K562 (cell line): ENCODE results near the gene FADS1. TPM values are rescaled to one million over a fixed set of nuclear protein-coding genes. Genes with fewer than 3 reads are reported as not detected.
A peak's percentile ranks its signal among the peaks of the same experiment; 100 is the strongest.

ENCODE experiments used
- ASH1L ChIP-seq: fragments of 450-650 bp; IDR thresholded peaks from 2 replicates; pipeline ENCODE4 v1.6.1; 2018; ENCODE audit warnings: borderline replicate concordance, mild to moderate bottlenecking, low read depth; ENCODE audit not compliant: partially characterized antibody
- CBX3 ChIP-seq, 2 experiments: IDR thresholded peaks; 1 replicate in 1 of 2; 2 replicates in 1 of 2; pipeline ENCODE4 v1.6.1; 2012; ENCODE audit warnings: inconsistent platforms in 2 of 2, low read length in 2 of 2, borderline replicate concordance in 1 of 2, control low read depth in 1 of 2
- CCNT2 ChIP-seq: IDR thresholded peaks from 2 replicates; pipeline ENCODE4 v1.6.1; 2011; ENCODE audit warnings: borderline replicate concordance, low read depth, mild to moderate bottlenecking, moderate library complexity, mixed read lengths, low read length; ENCODE audit not compliant: insufficient read length; ENCODE audit errors: extremely low read depth
- DDX20 ChIP-seq: fragments of 450-650 bp; IDR thresholded peaks from 2 replicates; pipeline ENCODE4 v1.6.1; 2016; ENCODE audit warnings: missing genetic modification characterization, low read depth, mild to moderate bottlenecking, missing compliant biosample characterization, moderate library complexity
- ERF ChIP-seq: fragments of 450-650 bp; formaldehyde crosslinking; IDR thresholded peaks from 2 replicates; pipeline ENCODE4 v1.4.0; 2020; ENCODE audit warnings: mild to moderate bottlenecking, mixed read lengths
- EWSR1 ChIP-seq: fragments of 450-650 bp; IDR thresholded peaks from 2 replicates; pipeline ENCODE4 v1.6.1; 2018; ENCODE audit warnings: borderline replicate concordance, mild to moderate bottlenecking, low read depth, moderate library complexity; ENCODE audit not compliant: partially characterized antibody
- GTF2B ChIP-seq: IDR thresholded peaks from 2 replicates; pipeline ENCODE4 v1.6.1; 2011; ENCODE audit not compliant: insufficient read length; ENCODE audit errors: extremely low read depth
- NCOA1 ChIP-seq: fragments of 450-650 bp; IDR thresholded peaks from 2 replicates; pipeline ENCODE4 v1.6.1; 2016; ENCODE audit warnings: low read depth
- NFATC3 ChIP-seq: fragments of 450-650 bp; IDR thresholded peaks from 2 replicates; pipeline ENCODE4 v1.6.1; 2017; ENCODE audit warnings: mild to moderate bottlenecking
- PATZ1 ChIP-seq: fragments of 250-450 bp; sonication (Bioruptor Pico); IDR thresholded peaks from 2 replicates; pipeline ENCODE4 v1.5.0; 2020; ENCODE audit warnings: mild to moderate bottlenecking, borderline replicate concordance
- PHF20 ChIP-seq: fragments of 450-650 bp; IDR thresholded peaks from 2 replicates; pipeline ENCODE4 v1.6.1; 2018; ENCODE audit not compliant: partially characterized antibody
- RBM17 ChIP-seq: fragments of 200-400 bp; formaldehyde crosslinking; IDR thresholded peaks from 2 replicates; pipeline ENCODE4 v1.6.1; 2017; ENCODE audit warnings: low read depth, mild to moderate bottlenecking, low read length, borderline replicate concordance
- SMAD2 ChIP-seq: fragments of 150-350 bp; IDR thresholded peaks from 2 replicates; pipeline ENCODE4 v1.6.1; 2014; ENCODE audit warnings: low read depth, mild to moderate bottlenecking, low read length
- SRSF9 ChIP-seq: fragments of 200-400 bp; formaldehyde crosslinking; IDR thresholded peaks from 2 replicates; pipeline ENCODE4 v1.6.1; 2017; ENCODE audit warnings: low read depth, low read length, borderline replicate concordance
- ZBTB49 ChIP-seq: sonication (generic); formaldehyde crosslinking; IDR thresholded peaks from 2 replicates; pipeline ENCODE4 v1.8.0; 2022; ENCODE audit warnings: missing genetic modification reagents, mild to moderate bottlenecking, borderline replicate concordance
- ZHX1 ChIP-seq: fragments of 150-350 bp; conservative IDR thresholded peaks from 2 replicates; pipeline ENCODE4 v1.6.1; 2014; ENCODE audit warnings: low read length
- ZNF133 ChIP-seq: fragments of 250-450 bp; sonication (Bioruptor Pico); IDR thresholded peaks from 2 replicates; pipeline ENCODE4 v1.4.0; 2020; ENCODE audit warnings: mild to moderate bottlenecking
- ZNF24 ChIP-seq: fragments of 450-650 bp; IDR thresholded peaks from 2 replicates; pipeline ENCODE4 v1.6.1; 2016
- ZNF695 ChIP-seq: fragments of 450-650 bp; formaldehyde crosslinking; IDR thresholded peaks from 2 replicates; pipeline ENCODE4 v1.4.0; 2020; ENCODE audit warnings: mild to moderate bottlenecking, moderate library complexity
- ZNF780A ChIP-seq: fragments of 250-450 bp; sonication (Bioruptor Pico); IDR thresholded peaks from 2 replicates; pipeline ENCODE4 v1.5.0; 2021; ENCODE audit warnings: mild to moderate bottlenecking
- polyA plus RNA-seq, 8 experiments: library from polyadenylated mRNA; depleted of rRNA in 4 of 8; stranded (reverse) in 5 of 8; unstranded in 3 of 8; fragments of >200 nt; fragmentation: Nextera tagmentation in 2 of 8; fragmentation: Illumina TruSeq in 1 of 8; extraction: Ambion mirVana in 2 of 8; extraction: Trizol in 1 of 8; gene quantifications; 2 replicates each; pipeline versions ENCODE4 v1.2.1 to v1.2.3, GENCODE V29; 2011 to 2014; ENCODE audit warnings: inconsistent platforms in 1 of 8, missing spikeins in 1 of 8
- total RNA-seq, 7 experiments: library from RNA; depleted of rRNA in 6 of 7; stranded (reverse); fragments of >200 nt in 6 of 7; fragmentation: Illumina TruSeq in 2 of 7; extraction: Trizol in 2 of 7; gene quantifications; 2 replicates each; pipeline versions ENCODE4 v1.2.1 to v1.2.3, GENCODE V29; 2011 to 2021; ENCODE audit warnings: low replicate concordance in 1 of 7

FADS1 gene
- total and polyA plus RNA-seq, 9 of the 15 experiments (the other 6 are each of a cell fraction or from before 2014, with no cell fraction given): 110 to 864 (median 364) TPM

GRCh38 chr11:61834278-61835048 is 17.7 kb upstream of the FADS1 start (continued):
- TF ChIP-seq ASH1L: peak; percentile 43
- no peak for TF ChIP-seq PATZ1 (CRISPR knock-in tag)
- TF ChIP-seq ZNF780A (CRISPR knock-in tag): no peak
- TF ChIP-seq DDX20 (tag): 0 out of 2 replicates have a peak, but pooled peaks have one; percentile 15
- TF ChIP-seq ZHX1: no peak
- peak; percentile 54 for TF ChIP-seq GTF2B
- TF ChIP-seq ERF: no peak
- TF ChIP-seq SRSF9: no peak
- TF ChIP-seq NCOA1: peak; percentile 74; the same call in 1 of the 2 replicates
- no peak for TF ChIP-seq SMAD2
- no peak for TF ChIP-seq EWSR1
- TF ChIP-seq ZNF133 (CRISPR knock-in tag): no peak
- peak in 1 of 2 experiments; percentile 60; a peak in 1 of 3 replicates for TF ChIP-seq CBX3 (IDR thresholded peaks at IDR 0.05; ENCODE audit: borderline replicate concordance in 1 of 2, low read length in 2 of 2)
- TF ChIP-seq ZNF24: no peak
- no peak for TF ChIP-seq PHF20
- TF ChIP-seq RBM17: no peak
- no peak for TF ChIP-seq NFATC3
- peak; percentile 47 for TF ChIP-seq CCNT2
- no peak for TF ChIP-seq ZBTB49 (CRISPR knock-in tag)
- TF ChIP-seq ZNF695: 0 out of 2 replicates have a peak, but pooled peaks have one; percentile 33
